Measurements from ENCODE around the gene COL4A6.

DNA sequence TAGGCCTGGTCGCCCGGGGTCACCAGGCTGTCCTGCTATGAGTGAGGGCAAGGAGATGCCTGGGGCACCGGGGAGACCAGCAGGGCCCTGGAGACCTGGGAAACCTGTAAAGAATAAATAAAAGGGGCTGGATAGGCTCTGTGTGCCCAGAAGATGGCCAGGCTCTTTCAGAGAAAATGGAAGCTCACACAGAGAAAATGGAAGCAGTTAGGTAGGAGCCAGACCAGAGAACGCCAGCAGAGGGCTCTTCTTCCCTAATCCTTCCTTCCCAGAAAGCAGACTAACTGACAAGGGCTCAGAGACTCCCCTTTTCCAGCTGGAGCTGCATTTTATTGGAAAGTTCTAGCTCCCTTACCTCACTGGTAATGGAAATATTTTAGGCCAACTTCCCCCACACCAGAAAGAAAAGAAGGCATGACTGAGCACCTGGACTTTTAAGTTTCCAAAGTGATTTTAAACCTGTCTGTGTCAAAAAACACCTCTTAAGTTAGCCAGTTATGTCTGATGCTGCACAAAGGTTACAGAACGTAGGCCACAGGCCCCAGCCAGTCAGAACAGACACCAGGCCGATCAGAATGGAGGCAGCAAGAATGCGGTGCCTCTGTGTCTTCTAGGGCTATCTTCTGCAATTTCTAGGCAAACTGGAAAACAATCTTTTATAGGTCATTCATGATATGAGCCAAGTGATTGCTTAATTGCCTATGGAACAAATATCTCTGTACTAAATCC lies 272.7 kb downstream of the COL4A6 start:
- TF ChIP-seq, protein P1, sequence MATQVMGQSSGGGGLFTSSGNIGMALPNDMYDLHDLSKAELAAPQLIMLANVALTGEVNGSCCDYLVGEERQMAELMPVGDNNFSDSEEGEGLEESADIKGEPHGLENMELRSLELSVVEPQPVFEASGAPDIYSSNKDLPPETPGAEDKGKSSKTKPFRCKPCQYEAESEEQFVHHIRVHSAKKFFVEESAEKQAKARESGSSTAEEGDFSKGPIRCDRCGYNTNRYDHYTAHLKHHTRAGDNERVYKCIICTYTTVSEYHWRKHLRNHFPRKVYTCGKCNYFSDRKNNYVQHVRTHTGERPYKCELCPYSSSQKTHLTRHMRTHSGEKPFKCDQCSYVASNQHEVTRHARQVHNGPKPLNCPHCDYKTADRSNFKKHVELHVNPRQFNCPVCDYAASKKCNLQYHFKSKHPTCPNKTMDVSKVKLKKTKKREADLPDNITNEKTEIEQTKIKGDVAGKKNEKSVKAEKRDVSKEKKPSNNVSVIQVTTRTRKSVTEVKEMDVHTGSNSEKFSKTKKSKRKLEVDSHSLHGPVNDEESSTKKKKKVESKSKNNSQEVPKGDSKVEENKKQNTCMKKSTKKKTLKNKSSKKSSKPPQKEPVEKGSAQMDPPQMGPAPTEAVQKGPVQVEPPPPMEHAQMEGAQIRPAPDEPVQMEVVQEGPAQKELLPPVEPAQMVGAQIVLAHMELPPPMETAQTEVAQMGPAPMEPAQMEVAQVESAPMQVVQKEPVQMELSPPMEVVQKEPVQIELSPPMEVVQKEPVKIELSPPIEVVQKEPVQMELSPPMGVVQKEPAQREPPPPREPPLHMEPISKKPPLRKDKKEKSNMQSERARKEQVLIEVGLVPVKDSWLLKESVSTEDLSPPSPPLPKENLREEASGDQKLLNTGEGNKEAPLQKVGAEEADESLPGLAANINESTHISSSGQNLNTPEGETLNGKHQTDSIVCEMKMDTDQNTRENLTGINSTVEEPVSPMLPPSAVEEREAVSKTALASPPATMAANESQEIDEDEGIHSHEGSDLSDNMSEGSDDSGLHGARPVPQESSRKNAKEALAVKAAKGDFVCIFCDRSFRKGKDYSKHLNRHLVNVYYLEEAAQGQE (IDR thresholded peaks at IDR 0.05; ENCODE audit: low read depth) = no peak
- TF ChIP-seq NFIC (IDR thresholded peaks at IDR 0.05) = no peak
- TF ChIP-seq CEBPB (IDR thresholded peaks at IDR 0.05) = no peak
- TF ChIP-seq TAF1 (IDR thresholded peaks at IDR 0.05; ENCODE audit: low read depth) = no peak
- TF ChIP-seq EP300 (IDR thresholded peaks at IDR 0.05; ENCODE audit: borderline replicate concordance) = no peak
- TF ChIP-seq ZBTB7A (IDR thresholded peaks at IDR 0.05; ENCODE audit: low read depth) = no peak
- no peak for TF ChIP-seq TCF12 (IDR thresholded peaks at IDR 0.05; ENCODE audit: low read depth)
- TF ChIP-seq YY1 (IDR thresholded peaks at IDR 0.05; ENCODE audit: low read depth) = 0 out of 2 replicates have a peak, but pooled peaks have one; percentile 40
- TF ChIP-seq CREB1 (IDR thresholded peaks at IDR 0.05; ENCODE audit: low read depth) = no peak

Data from Ishikawa (cell line).